Measurements from ENCODE around the gene CYP39A1. TPM values are rescaled to one million over a fixed set of nuclear protein-coding genes. Genes with fewer than 3 reads are reported as not detected.

CYP39A1 gene
- total RNA-seq, 1 experiment from 2014 or later, result not detected

DNA sequence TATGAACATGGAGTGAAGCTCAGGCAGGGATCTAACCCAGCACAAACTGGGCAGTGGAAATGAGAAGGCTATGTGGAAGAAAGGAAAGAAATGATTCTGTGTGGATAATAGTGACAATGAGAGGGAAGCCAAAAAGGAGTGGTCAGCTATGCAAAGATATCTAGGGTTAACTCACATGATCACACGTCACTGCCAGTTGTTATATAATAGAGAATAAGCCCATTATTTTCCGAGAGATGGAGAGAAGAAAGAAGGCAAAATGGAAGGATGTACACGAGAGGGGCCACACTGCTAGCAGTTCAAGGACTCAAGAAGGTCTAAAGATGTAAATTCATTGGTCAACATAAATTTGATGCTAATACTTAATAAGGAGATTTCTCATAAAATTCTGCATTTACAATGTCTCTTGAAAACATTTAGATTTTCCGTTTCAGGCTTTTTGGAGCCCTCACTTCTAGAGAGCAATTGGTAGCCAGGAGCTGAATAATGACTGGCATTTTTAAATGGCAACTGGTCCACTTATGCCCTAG lies 142.6 kb downstream of the CYP39A1 start:
- no TSS peak for BruUV-seq (replicated peaks)
- ChIA-PET CTCF (no interaction called here), POLR2A (no interaction called here)
- Mint-ChIP-seq H3K27ac (ENCODE audit: unreplicated experiment) (no peak overlapping the region), H3K27me3 (ENCODE audit: insufficient read depth, unreplicated experiment) (no peaks in the 10 kb centered on the region), H3K9me3 (ENCODE audit: unreplicated experiment) (no peaks in the 10 kb centered on the region), H3K4me3 (ENCODE audit: unreplicated experiment) (no peak overlapping the region), H3K4me1 (ENCODE audit: low read depth, unreplicated experiment) (no peaks in the 10 kb centered on the region), H3K36me3 (ENCODE audit: insufficient read depth, unreplicated experiment) (no peaks in the 10 kb centered on the region)
- intact Hi-C loops (cut with micrococcal nuclease; ENCODE audit: unreplicated experiment), result no loop called here
- Histone ChIP-seq H3K4me1 (no peaks in the 10 kb centered on the region), H3K27me3 (replicated peaks; ENCODE audit: control insufficient read depth, insufficient read depth, low read length) (no peaks in the 10 kb centered on the region), H3K9me3 (no peaks in the 10 kb centered on the region), H3K36me3 (ENCODE audit: control insufficient read depth, insufficient read depth, low read length) (no peaks in the 10 kb centered on the region), H3K4me3 (ENCODE audit: low read depth, low read length) (no peak overlapping the region)
- TF ChIP-seq, protein P1, sequence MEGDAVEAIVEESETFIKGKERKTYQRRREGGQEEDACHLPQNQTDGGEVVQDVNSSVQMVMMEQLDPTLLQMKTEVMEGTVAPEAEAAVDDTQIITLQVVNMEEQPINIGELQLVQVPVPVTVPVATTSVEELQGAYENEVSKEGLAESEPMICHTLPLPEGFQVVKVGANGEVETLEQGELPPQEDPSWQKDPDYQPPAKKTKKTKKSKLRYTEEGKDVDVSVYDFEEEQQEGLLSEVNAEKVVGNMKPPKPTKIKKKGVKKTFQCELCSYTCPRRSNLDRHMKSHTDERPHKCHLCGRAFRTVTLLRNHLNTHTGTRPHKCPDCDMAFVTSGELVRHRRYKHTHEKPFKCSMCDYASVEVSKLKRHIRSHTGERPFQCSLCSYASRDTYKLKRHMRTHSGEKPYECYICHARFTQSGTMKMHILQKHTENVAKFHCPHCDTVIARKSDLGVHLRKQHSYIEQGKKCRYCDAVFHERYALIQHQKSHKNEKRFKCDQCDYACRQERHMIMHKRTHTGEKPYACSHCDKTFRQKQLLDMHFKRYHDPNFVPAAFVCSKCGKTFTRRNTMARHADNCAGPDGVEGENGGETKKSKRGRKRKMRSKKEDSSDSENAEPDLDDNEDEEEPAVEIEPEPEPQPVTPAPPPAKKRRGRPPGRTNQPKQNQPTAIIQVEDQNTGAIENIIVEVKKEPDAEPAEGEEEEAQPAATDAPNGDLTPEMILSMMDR (IDR thresholded peaks at IDR 0.05; ENCODE audit: insufficient read depth in 1 of 2, low read depth in 1 of 2, low read length in 1 of 2, severe bottlenecking in 1 of 2, unreplicated experiment in 1 of 2), result no peak
- no peak for DNase-seq

DNA sequence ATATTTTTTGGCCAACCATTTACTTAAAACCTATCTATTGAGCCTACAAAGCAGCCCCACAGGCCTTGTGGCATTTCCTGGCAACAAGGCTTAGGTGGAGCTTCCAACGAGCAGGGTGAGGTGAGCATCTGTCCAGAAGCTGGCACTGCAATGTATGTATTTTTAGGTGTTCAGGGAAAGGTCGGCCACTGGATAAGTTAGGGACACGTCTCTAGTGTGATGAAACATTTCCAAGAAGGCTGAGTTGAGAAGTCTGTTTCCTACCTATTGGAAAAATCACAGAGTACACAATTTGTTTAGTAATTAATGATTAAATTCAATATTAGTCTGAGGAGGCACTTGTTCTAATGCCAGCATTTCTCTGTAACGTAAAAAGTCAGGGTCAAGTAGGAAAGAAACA lies 143.6 kb downstream of the CYP39A1 start:
- Mint-ChIP-seq H3K27ac (ENCODE audit: unreplicated experiment) (no peak overlapping the region), H3K4me3 (ENCODE audit: unreplicated experiment) (no peak overlapping the region), H3K4me1 (ENCODE audit: low read depth, unreplicated experiment) (no peaks in the 10 kb centered on the region), H3K9me3 (ENCODE audit: unreplicated experiment) (no peaks in the 10 kb centered on the region), H3K36me3 (ENCODE audit: insufficient read depth, unreplicated experiment) (no peaks in the 10 kb centered on the region), H3K27me3 (ENCODE audit: insufficient read depth, unreplicated experiment) (no peaks in the 10 kb centered on the region)
- Histone ChIP-seq H3K4me3 (ENCODE audit: low read depth, low read length) (no peak overlapping the region), H3K36me3 (ENCODE audit: control insufficient read depth, insufficient read depth, low read length) (no peaks in the 10 kb centered on the region), H3K9me3 (no peaks in the 10 kb centered on the region), H3K27me3 (replicated peaks; ENCODE audit: control insufficient read depth, insufficient read depth, low read length) (no peaks in the 10 kb centered on the region), H3K4me1 (no peaks in the 10 kb centered on the region)
- POLR2A ChIA-PET, result no interaction called here
- no TSS peak for BruUV-seq (replicated peaks)
- TF ChIP-seq, protein P1 (IDR thresholded peaks at IDR 0.05; ENCODE audit: insufficient read depth in 1 of 2, low read depth in 1 of 2, low read length in 1 of 2, severe bottlenecking in 1 of 2, unreplicated experiment in 1 of 2), result no peak
- no peak for DNase-seq
- intact Hi-C loops (cut with micrococcal nuclease; ENCODE audit: unreplicated experiment), result no loop called here
- CTCF ChIA-PET, result no interaction called here

DNA sequence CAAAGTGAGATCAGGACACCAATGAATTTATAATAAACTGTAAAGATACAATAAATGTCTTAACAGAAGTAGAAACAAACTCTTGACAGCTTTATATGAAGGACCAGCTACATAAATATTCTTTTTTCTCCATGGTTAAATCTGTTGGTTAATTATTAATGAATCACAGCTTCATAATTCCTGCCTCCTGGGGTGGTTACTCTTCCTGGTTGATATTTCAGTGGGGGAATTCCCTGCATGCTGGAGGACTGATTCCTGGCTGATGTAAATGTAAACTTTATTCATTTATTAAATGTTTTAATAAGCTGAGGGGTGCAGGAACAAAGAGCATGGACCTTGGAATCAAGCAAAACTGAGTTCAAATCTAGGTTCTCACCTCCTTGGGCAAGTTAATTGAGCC lies 145.2 kb downstream of the CYP39A1 start:
- H3K4me1 Mint-ChIP-seq (ENCODE audit: low read depth, unreplicated experiment), result no peaks in the 10 kb centered on the region
- H3K36me3 Mint-ChIP-seq (ENCODE audit: insufficient read depth, unreplicated experiment), result no peaks in the 10 kb centered on the region
- H3K9me3 ChIP-seq, result no peaks in the 10 kb centered on the region
- ChIA-PET POLR2A (no interaction called here), CTCF (no interaction called here)
- no peaks in the 10 kb centered on the region for H3K27me3 Mint-ChIP-seq (ENCODE audit: insufficient read depth, unreplicated experiment)
- H3K4me3 Mint-ChIP-seq (ENCODE audit: unreplicated experiment), result no peak overlapping the region
- DNase-seq, result no peak
- TF ChIP-seq, protein P1 (IDR thresholded peaks at IDR 0.05; ENCODE audit: insufficient read depth in 1 of 2, low read depth in 1 of 2, low read length in 1 of 2, severe bottlenecking in 1 of 2, unreplicated experiment in 1 of 2), result no peak
- no peak overlapping the region for H3K4me3 ChIP-seq (ENCODE audit: low read depth, low read length)
- H3K36me3 ChIP-seq (ENCODE audit: control insufficient read depth, insufficient read depth, low read length), result no peaks in the 10 kb centered on the region
- H3K9me3 Mint-ChIP-seq (ENCODE audit: unreplicated experiment), result no peaks in the 10 kb centered on the region
- intact Hi-C loops (cut with micrococcal nuclease; ENCODE audit: unreplicated experiment), result no loop called here
- H3K4me1 ChIP-seq, result no peaks in the 10 kb centered on the region
- H3K27ac Mint-ChIP-seq (ENCODE audit: unreplicated experiment), result no peak overlapping the region
- no TSS peak for BruUV-seq (replicated peaks)
- no peaks in the 10 kb centered on the region for H3K27me3 ChIP-seq (replicated peaks; ENCODE audit: control insufficient read depth, insufficient read depth, low read length)
